Measurements from ENCODE around the gene BSN. TPM values are rescaled to one million over a fixed set of nuclear protein-coding genes. Genes with fewer than 3 reads are reported as not detected.

Gene BSN
- total and polyA plus RNA-seq, 8 donors = 0.26 to 1.1 (median 0.84) TPM

- Histone ChIP-seq H3K4me3 (no peak overlapping the region), H3K27me3 (peaks cover 0 to 11% of the 10 kb centered on the region in 2 donors), H3K27ac (no peak overlapping the region), H3K4me1 (no peaks in the 10 kb centered on the region), H3K36me3 (no peaks in the 10 kb centered on the region), H3K9me3 (no peaks in the 10 kb centered on the region)
- intact Hi-C loops (cut with DNase I) = no loop called here
- TF ChIP-seq CTCF (IDR thresholded peaks at IDR 0.05) = no peak
- ATAC-seq (no peak), DNase-seq (no peak)
Measured at GRCh38 chr3:49563766-49564165, 9.5 kb downstream of the BSN start.

- Histone ChIP-seq H3K36me3 (no peaks in the 10 kb centered on the region), H3K9me3 (no peaks in the 10 kb centered on the region), H3K4me3 (no peak overlapping the region), H3K4me1 (peaks cover 0 to 5% of the 10 kb centered on the region in 2 donors), H3K27me3 (no peaks in the 10 kb centered on the region), H3K27ac (no peak overlapping the region)
- ATAC-seq = no peak
- DNase-seq = no peak
- TF ChIP-seq CTCF (IDR thresholded peaks at IDR 0.05) = no peak
- intact Hi-C loops (cut with DNase I) = no loop called here
Measured at GRCh38 chr3:49566312-49566711, 12.0 kb downstream of the BSN start.

GRCh38 chr3:49567406-49567805 lies 13.1 kb downstream of the BSN start:
- no peak for TF ChIP-seq CTCF (IDR thresholded peaks at IDR 0.05)
- intact Hi-C loops (cut with DNase I) = no loop called here

GRCh38 chr3:49568965-49569364 lies 14.7 kb downstream of the BSN start:
- H3K9me3 ChIP-seq = no peaks in the 10 kb centered on the region
- peaks cover 0 to 5% of the 10 kb centered on the region in 2 donors for H3K4me1 ChIP-seq
- no peaks in the 10 kb centered on the region for H3K36me3 ChIP-seq
- DNase-seq (no peak), ATAC-seq (peak; percentile 89)
- no peak overlapping the region for H3K27ac ChIP-seq
- H3K4me3 ChIP-seq = no peak overlapping the region
- no peaks in the 10 kb centered on the region for H3K27me3 ChIP-seq
- no peak for TF ChIP-seq CTCF (IDR thresholded peaks at IDR 0.05)
- intact Hi-C loops (cut with DNase I) = no loop called here

More at GRCh38 chr3:49567406-49567805, 13.1 kb downstream of the BSN start:
- DNase-seq = no peak
- no peaks in the 10 kb centered on the region for H3K36me3 ChIP-seq
- no peak overlapping the region for H3K27ac ChIP-seq
- no peak for ATAC-seq
- H3K27me3 ChIP-seq = no peaks in the 10 kb centered on the region
- H3K4me1 ChIP-seq = peaks cover 0 to 5% of the 10 kb centered on the region in 2 donors
- H3K4me3 ChIP-seq = no peak overlapping the region
- no peaks in the 10 kb centered on the region for H3K9me3 ChIP-seq

GRCh38 chr3:49570028-49570654 lies 15.9 kb downstream of the BSN start:
- peak; percentile 17 for ATAC-seq
- Histone ChIP-seq H3K27me3 (no peaks in the 10 kb centered on the region), H3K4me3 (no peak overlapping the region), H3K27ac (no peak overlapping the region), H3K36me3 (no peaks in the 10 kb centered on the region), H3K9me3 (no peaks in the 10 kb centered on the region), H3K4me1 (peaks cover 0 to 5% of the 10 kb centered on the region in 2 donors)
- no peak for DNase-seq
- no peak for TF ChIP-seq CTCF (IDR thresholded peaks at IDR 0.05)
- intact Hi-C loops (cut with DNase I) = no loop called here
